Glutamatergic neuron (in vitro differentiated cells): Measurements from ENCODE around the gene KIAA1586. TPM values are rescaled to one million over a fixed set of nuclear protein-coding genes. Genes with fewer than 3 reads are reported as not detected.
"Not testable (repeated sequence)": the region's sequence is repeated elsewhere in the genome, so short reads cannot be mapped to it uniquely, and the experiment has no call there.

Experiments used
- DNase-seq: peaks from one replicate; pipeline ENCODE4 v3.0.0; 2022
- H3K27ac Mint-ChIP-seq: one replicate; pipeline ENCODE4 v1.8.0; 2020; ENCODE audit warnings: mild to moderate bottlenecking, mixed read lengths, inconsistent platforms; ENCODE audit not compliant: unreplicated experiment
- H3K27me3 Mint-ChIP-seq: one replicate; pipeline ENCODE4 v1.8.0; 2020; ENCODE audit warnings: mild to moderate bottlenecking, moderate library complexity, mixed read lengths, inconsistent platforms; ENCODE audit not compliant: unreplicated experiment
- H3K36me3 Mint-ChIP-seq: one replicate; pipeline ENCODE4 v1.8.0; 2020; ENCODE audit warnings: mild to moderate bottlenecking, mixed read lengths, inconsistent platforms; ENCODE audit not compliant: unreplicated experiment
- H3K4me1 Mint-ChIP-seq: one replicate; pipeline ENCODE4 v1.8.0; 2020; ENCODE audit warnings: mild to moderate bottlenecking, low read depth, mixed read lengths, inconsistent platforms; ENCODE audit not compliant: unreplicated experiment
- H3K4me3 Mint-ChIP-seq: one replicate; pipeline ENCODE4 v1.8.0; 2020; ENCODE audit warnings: mild to moderate bottlenecking, mixed read lengths, inconsistent platforms; ENCODE audit not compliant: unreplicated experiment
- H3K9me3 Mint-ChIP-seq: one replicate; pipeline ENCODE4 v1.8.0; 2020; ENCODE audit warnings: mild to moderate bottlenecking, moderate library complexity, mixed read lengths, inconsistent platforms; ENCODE audit not compliant: unreplicated experiment
- CTCF ChIP-seq: fragments of 200-600 bp; sonication (generic); IDR thresholded peaks from one replicate; pipeline ENCODE4 v1.5.0; 2021; ENCODE audit not compliant: partially characterized antibody, unreplicated experiment
- total RNA-seq: library from RNA; stranded (reverse); fragmentation: NEBNext Ultra II Directional; extraction: Animal tissue kit (Norgen Biotek cat#: 25700); gene quantifications from one replicate; pipeline ENCODE4 v1.2.1, GENCODE V29; 2021; ENCODE audit not compliant: unreplicated experiment

KIAA1586 gene
- total RNA-seq, 1 donor from 2014 or later: 31.3 TPM

DNA sequence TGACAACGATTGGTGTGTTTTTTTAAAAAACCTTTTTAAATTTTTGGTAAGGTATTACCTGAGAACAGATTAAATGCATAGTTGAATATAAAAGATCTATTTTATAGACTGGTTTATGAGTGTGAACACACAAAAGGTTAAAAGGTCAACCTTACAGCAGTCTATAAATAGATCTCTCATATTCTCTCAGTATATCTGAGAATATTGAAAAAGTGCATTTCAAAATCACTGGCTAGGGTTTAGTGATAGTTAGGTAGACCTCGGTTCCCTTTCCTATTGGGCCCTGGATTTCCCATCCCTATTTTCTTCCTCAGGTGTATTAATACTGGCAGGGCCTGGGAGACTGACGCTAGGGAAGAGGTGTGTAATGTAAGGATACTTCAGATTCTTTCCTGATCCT lies 42.8 kb downstream of the KIAA1586 start:
- peak overlapping the region; percentile 93 for H3K27ac Mint-ChIP-seq
- no peak for TF ChIP-seq CTCF

GRCh38 chr6:57089687-57090457 lies 43.4 kb downstream of the KIAA1586 start, which contains the start of gene ZNF451:
Gene ZNF451, plus strand, starts transcription at chr6:57090188. Its CDS starts 66 bp downstream, at chr6:57090254.
- H3K27ac Mint-ChIP-seq: peak within 1 kb of the TSS; percentile 93
- peak; percentile 99 for DNase-seq
- TF ChIP-seq CTCF: no peak
- no peaks in the 10 kb centered on the region for H3K9me3 Mint-ChIP-seq
- no peaks in the 10 kb centered on the region for H3K36me3 Mint-ChIP-seq
- peaks cover 7% of the 10 kb centered on the region for H3K27me3 Mint-ChIP-seq
- peaks cover 32% of the 10 kb centered on the region for H3K4me1 Mint-ChIP-seq
- peak within 1 kb of the TSS; percentile 86 for H3K4me3 Mint-ChIP-seq

More for the DNA sequence above, 42.8 kb downstream of the KIAA1586 start:
- peak overlapping the region; percentile 86 for H3K4me3 Mint-ChIP-seq
- no peak for DNase-seq
- H3K4me1 Mint-ChIP-seq: peaks cover 32% of the 10 kb centered on the region
- H3K9me3 Mint-ChIP-seq: no peaks in the 10 kb centered on the region
- H3K36me3 Mint-ChIP-seq: no peaks in the 10 kb centered on the region
- H3K27me3 Mint-ChIP-seq: peaks cover 7% of the 10 kb centered on the region

DNA sequence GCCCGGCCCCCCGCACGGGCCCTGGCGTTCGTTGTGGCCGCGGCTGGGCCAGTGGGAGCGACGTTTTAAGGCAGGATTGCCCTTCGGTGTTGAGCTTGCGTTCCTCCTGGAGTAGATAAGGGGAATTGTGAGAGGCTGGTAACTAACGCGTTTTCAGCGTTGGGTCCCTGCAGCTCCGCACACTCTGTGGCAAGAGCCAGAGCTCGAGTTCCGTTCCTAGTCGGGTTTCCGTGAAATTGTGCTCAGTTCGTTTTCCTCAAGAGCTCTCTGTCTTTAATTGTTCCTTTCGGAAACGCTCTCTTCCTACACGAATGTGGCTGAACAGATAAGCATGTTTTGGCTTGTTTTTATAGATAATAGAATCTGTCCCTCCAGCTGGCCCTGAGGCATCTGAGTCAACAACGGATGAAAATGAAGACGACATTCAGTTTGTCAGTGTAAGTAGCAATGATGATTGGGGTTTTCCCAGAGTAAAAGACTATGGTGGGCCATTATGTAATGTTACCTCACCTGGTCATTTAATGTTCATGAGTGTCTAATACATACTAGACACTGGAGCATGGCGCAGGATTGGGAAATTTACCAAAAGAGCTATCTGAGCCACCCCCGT lies 44.1 kb downstream of the KIAA1586 start:
- H3K27ac Mint-ChIP-seq, H3K27me3 Mint-ChIP-seq, DNase-seq, H3K36me3 Mint-ChIP-seq, H3K4me3 Mint-ChIP-seq, H3K9me3 Mint-ChIP-seq: not testable (repeated sequence)
- H3K4me1 Mint-ChIP-seq: peaks cover 34% of the 10 kb centered on the region

DNA sequence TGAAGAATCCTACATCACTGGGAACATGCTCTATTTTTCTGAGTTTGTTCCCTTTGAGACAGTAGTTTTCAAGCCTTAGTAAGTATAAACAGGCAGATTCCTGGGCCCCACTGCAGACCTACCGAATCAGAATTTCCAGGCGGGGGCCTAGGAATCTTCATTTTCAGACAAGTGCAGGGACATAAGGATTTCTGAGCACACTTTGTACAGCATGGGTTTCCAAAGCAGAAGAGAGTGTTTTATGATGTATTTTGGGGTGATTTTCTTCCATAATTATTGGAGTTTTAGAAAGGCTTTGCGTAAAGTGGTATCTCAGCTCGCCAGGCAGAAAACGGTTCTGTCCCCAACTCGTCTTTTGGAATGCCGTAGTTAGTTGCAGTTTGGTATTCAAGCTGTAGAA lies 44.9 kb downstream of the KIAA1586 start:
- H3K9me3 Mint-ChIP-seq, DNase-seq, H3K27me3 Mint-ChIP-seq, H3K36me3 Mint-ChIP-seq: not testable (repeated sequence)
- Mint-ChIP-seq H3K27ac (peak overlapping the region; percentile 24), H3K4me1 (peaks cover 35% of the 10 kb centered on the region), H3K4me3 (peak overlapping the region; percentile 90)

DNA sequence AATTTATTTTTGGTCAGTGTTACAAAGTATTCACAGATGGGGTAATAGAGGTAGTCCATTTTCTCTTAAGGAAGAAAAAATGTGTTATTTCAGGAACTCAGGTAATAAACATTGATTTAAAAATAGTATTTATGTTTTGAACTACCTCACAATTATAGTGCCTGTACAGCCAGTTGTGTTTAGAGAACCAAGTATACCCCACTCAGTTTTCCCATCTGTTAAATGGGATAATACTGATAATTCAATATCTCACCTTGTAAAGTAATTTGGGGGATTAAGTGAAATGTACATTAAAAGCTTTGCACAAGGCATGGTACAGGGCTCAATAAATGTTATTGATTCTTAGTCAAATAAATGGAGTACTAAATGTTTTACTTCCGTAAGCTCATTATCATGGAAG lies 48.2 kb downstream of the KIAA1586 start:
- Mint-ChIP-seq H3K4me1 (peaks cover 25% of the 10 kb centered on the region), H3K4me3 (no peak overlapping the region), H3K9me3 (peaks cover 2% of the 10 kb centered on the region), H3K36me3 (no peaks in the 10 kb centered on the region), H3K27ac (no peak overlapping the region), H3K27me3 (peaks cover 1% of the 10 kb centered on the region)
- no peak for DNase-seq
- no peak for TF ChIP-seq CTCF

DNA sequence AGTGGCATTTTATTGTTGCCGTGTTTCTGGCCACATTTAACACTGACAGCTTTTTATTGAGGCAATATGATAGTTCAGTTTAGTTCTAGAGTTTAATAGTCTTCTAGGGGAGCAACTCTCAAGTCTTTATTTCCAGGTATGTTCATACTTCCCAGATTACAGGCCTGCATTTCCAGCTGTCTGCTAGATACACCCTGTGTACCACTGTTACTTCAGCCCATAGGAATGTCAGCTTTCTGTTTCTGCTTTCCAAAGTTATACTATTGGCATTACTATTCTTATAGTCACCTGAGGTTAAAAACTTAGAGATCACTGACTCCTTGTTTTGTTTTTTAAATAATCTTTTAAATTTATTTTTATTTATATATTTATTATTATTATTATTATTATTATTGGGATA lies 51.1 kb downstream of the KIAA1586 start:
- peaks cover 8% of the 10 kb centered on the region for H3K36me3 Mint-ChIP-seq
- no peak for TF ChIP-seq CTCF
- H3K9me3 Mint-ChIP-seq: peaks cover 2% of the 10 kb centered on the region
- no peak for DNase-seq
- no peak overlapping the region for H3K4me3 Mint-ChIP-seq
- H3K27ac Mint-ChIP-seq: no peak overlapping the region
- peaks cover 12% of the 10 kb centered on the region for H3K4me1 Mint-ChIP-seq
- H3K27me3 Mint-ChIP-seq: no peaks in the 10 kb centered on the region
